ENCODE measurements around the gene ENPP3.

ENPP3 gene

GRCh38 chr6:131660195-131660594 is 23.1 kb downstream of the ENPP3 start:
- no peak for DNase-seq
- H3K9me3 ChIP-seq: no peaks in the 10 kb centered on the region
- H3K4me1 ChIP-seq: no peaks in the 10 kb centered on the region
- no peak overlapping the region for H3K4me3 ChIP-seq (ENCODE audit: low read depth, low read length)
- H3K36me3 ChIP-seq: no peaks in the 10 kb centered on the region
- no peaks in the 10 kb centered on the region for H3K27me3 ChIP-seq
- TF ChIP-seq CTCF (IDR thresholded peaks at IDR 0.05; ENCODE audit: low read depth, low read length): no peak

GRCh38 chr6:131663578-131664165 is 26.6 kb downstream of the ENPP3 start:
- Histone ChIP-seq H3K9me3 (no peaks in the 10 kb centered on the region), H3K4me3 (ENCODE audit: low read depth, low read length) (no peak overlapping the region), H3K27me3 (no peaks in the 10 kb centered on the region), H3K4me1 (no peaks in the 10 kb centered on the region), H3K36me3 (no peaks in the 10 kb centered on the region)
- TF ChIP-seq CTCF (IDR thresholded peaks at IDR 0.05; ENCODE audit: low read depth, low read length): no peak
- no peak for DNase-seq

- no peak for TF ChIP-seq CTCF (IDR thresholded peaks at IDR 0.05; ENCODE audit: low read depth, low read length)
- Histone ChIP-seq H3K36me3 (no peaks in the 10 kb centered on the region), H3K4me3 (ENCODE audit: low read depth, low read length) (no peak overlapping the region), H3K27me3 (no peaks in the 10 kb centered on the region), H3K4me1 (no peaks in the 10 kb centered on the region), H3K9me3 (no peaks in the 10 kb centered on the region)
- DNase-seq: no peak
Measured at GRCh38 chr6:131669891-131670290, 32.8 kb downstream of the ENPP3 start.

- no peaks in the 10 kb centered on the region for H3K36me3 ChIP-seq
- H3K27me3 ChIP-seq: no peaks in the 10 kb centered on the region
- no peak for DNase-seq
- H3K4me3 ChIP-seq (ENCODE audit: low read depth, low read length): no peak overlapping the region
- no peaks in the 10 kb centered on the region for H3K4me1 ChIP-seq
- H3K9me3 ChIP-seq: no peaks in the 10 kb centered on the region
- no peak for TF ChIP-seq CTCF (IDR thresholded peaks at IDR 0.05; ENCODE audit: low read depth, low read length)
Measured at GRCh38 chr6:131673184-131673583, 36.1 kb downstream of the ENPP3 start.

- Histone ChIP-seq H3K9me3 (no peaks in the 10 kb centered on the region), H3K4me1 (no peaks in the 10 kb centered on the region), H3K27me3 (no peaks in the 10 kb centered on the region), H3K36me3 (no peaks in the 10 kb centered on the region), H3K4me3 (ENCODE audit: low read depth, low read length) (no peak overlapping the region)
- DNase-seq: no peak
- TF ChIP-seq CTCF (IDR thresholded peaks at IDR 0.05; ENCODE audit: low read depth, low read length): no peak
Measured at GRCh38 chr6:131678442-131678841, 41.3 kb downstream of the ENPP3 start.

GRCh38 chr6:131680868-131681267 is 43.8 kb downstream of the ENPP3 start:
- Histone ChIP-seq H3K4me3 (ENCODE audit: low read depth, low read length) (no peak overlapping the region), H3K27me3 (no peaks in the 10 kb centered on the region), H3K4me1 (no peaks in the 10 kb centered on the region), H3K9me3 (no peaks in the 10 kb centered on the region), H3K36me3 (no peaks in the 10 kb centered on the region)
- no peak for TF ChIP-seq CTCF (IDR thresholded peaks at IDR 0.05; ENCODE audit: low read depth, low read length)
- DNase-seq: no peak
